Subcutaneous adipose tissue (tissue), 4 donors: ENCODE results near the gene LRRC19. TPM values are rescaled to one million over a fixed set of nuclear protein-coding genes. Genes with fewer than 3 reads are reported as not detected.

Experiments
- total RNA-seq, 4 donors: library from RNA; depleted of rRNA; stranded (reverse); fragments of >200 nt; gene quantifications; one replicate each; pipeline ENCODE4 v1.1.0, GENCODE V29; 2016
- TF ChIP-seq, protein P1 (sequence below): fragments of 450-650 bp; IDR thresholded peaks from one replicate; pipeline ENCODE4 v1.5.1; 2016; ENCODE audit warnings: low read depth, mild to moderate bottlenecking, control low read depth, antibody characterized with exemption, moderate library complexity

The LRRC19 gene
- total RNA-seq, 4 donors from 2014 or later = not detected

DNA sequence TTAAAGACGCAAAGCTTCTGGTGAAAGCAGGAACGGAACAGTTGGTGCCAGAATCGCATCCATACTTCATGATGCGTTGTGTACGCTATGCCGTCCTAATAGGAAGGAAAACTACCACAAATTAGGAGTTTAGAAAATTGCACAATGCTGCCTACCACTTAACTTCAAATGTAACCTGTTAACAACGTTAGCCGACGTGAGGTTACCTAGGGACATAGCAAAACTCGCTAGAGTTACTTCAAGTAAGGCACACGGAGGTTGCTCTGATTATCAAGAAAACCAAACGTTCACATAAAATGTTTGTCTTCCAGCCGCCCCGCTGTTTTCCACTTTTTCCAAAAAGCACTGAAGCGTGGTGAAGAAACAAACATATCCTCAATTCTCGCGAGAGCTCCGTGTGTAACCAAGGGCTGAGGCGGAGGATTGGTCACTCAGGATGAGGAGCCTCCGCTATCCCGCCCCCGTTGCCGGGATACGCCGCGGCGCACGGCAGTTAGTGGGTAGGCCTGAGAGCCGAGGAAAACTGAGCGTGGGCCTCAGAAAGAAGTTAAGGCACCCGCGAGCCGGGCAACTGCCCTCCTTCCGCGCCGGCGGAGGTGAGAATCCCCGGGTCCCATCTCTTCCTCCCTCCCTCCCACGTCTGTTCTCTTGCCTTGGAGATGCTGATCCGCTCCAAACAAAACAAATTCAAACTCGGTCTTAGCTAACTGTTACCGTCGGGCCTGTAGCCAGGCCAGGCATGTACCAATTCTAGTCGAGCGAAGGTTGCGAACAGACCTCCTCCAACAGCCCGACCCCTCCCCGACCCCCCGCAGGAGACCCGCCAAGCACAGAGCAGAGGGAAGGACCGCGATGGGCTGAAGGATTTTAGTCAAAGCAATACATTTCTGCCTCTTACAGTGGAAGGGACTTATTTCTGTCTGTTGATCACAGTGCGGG is 49.3 kb downstream of the LRRC19 start, which contains the start of gene IFT74:
IFT74 (plus strand) TSS at position 492 of the 939 bp plus-strand sequence. CDS start 5,556 bp downstream, outside the sequence.
- TF ChIP-seq, protein P1, sequence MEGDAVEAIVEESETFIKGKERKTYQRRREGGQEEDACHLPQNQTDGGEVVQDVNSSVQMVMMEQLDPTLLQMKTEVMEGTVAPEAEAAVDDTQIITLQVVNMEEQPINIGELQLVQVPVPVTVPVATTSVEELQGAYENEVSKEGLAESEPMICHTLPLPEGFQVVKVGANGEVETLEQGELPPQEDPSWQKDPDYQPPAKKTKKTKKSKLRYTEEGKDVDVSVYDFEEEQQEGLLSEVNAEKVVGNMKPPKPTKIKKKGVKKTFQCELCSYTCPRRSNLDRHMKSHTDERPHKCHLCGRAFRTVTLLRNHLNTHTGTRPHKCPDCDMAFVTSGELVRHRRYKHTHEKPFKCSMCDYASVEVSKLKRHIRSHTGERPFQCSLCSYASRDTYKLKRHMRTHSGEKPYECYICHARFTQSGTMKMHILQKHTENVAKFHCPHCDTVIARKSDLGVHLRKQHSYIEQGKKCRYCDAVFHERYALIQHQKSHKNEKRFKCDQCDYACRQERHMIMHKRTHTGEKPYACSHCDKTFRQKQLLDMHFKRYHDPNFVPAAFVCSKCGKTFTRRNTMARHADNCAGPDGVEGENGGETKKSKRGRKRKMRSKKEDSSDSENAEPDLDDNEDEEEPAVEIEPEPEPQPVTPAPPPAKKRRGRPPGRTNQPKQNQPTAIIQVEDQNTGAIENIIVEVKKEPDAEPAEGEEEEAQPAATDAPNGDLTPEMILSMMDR = no peak

DNA sequence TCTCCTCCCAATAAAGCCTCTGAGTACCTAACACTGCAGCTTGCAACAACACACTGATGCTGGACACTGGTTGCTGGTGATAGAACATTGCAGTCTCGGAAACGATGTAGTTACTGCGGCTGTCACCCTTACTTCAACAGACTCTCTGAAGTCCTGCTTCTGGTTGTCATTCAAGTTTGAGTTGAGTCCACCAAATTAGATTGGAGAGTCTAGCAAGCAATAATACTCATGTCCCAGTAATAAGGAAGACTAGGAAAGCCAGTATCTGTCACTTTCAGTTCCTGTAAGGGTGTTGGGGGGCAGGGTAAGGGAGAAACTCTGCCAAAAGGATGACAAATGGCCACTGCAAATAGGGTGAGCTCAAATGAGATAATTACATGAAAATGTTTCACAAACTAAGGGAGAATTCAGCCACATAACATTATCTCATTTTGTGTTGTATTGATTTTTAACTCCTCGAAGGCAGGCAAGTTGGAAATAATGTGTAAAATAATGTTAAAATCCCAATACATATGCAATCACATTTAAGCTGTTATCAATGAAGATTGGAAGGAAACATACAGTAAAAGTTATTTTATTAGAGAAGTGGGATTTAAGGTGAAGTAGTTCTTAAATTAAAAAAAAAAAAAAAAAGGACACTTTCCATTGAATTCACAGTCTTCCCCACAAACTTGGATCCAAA is 50.1 kb downstream of the LRRC19 start:
- TF ChIP-seq, protein P1 = no peak

- TF ChIP-seq, protein P1 = no peak
Measured at GRCh38 chr9:26954050-26954508, 51.4 kb downstream of the LRRC19 start.

- TF ChIP-seq, protein P1 = no peak
Measured at GRCh38 chr9:26951794-26952193, 53.7 kb downstream of the LRRC19 start.

DNA sequence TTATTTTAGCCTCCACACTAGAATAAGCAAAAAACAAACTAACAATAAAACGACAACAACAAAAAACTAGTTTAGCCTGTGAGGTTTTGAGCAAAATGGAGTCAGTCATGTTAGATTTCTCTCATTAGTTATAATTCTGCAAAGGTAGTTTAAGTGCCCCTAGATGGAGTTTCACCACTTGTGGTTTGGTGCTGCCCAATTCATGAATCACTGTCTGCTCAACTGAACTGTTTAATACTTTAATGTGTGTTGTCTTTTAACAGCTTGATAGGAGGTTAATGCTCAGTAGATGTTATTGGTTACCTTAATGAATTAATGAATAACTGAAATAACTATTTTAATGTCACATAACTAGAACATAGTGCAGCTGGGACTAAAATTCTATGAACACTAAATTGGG is 55.0 kb downstream of the LRRC19 start:
- TF ChIP-seq, protein P1 = no peak

GRCh38 chr9:26949637-26950069 is 55.8 kb downstream of the LRRC19 start:
- TF ChIP-seq, protein P1 = no peak

- TF ChIP-seq, protein P1 = no peak
Measured at GRCh38 chr9:26947736-26948135, 57.7 kb downstream of the LRRC19 start.
